GM18505 (cell line): ENCODE data around the gene ACAA2.

Source experiments
- ATAC-seq: cut with Tn5 transposase; IDR thresholded peaks from one replicate; pipeline ENCODE4 v1.9.1; 2021; ENCODE audit not compliant: unreplicated experiment
- POLR2A ChIP-seq: IDR thresholded peaks from 4 replicates; pipeline ENCODE4 v1.6.1; 2011; ENCODE audit warnings: borderline replicate concordance; ENCODE audit not compliant: insufficient read depth, insufficient read length; ENCODE audit errors: extremely low read depth

The ACAA2 gene, protein sequence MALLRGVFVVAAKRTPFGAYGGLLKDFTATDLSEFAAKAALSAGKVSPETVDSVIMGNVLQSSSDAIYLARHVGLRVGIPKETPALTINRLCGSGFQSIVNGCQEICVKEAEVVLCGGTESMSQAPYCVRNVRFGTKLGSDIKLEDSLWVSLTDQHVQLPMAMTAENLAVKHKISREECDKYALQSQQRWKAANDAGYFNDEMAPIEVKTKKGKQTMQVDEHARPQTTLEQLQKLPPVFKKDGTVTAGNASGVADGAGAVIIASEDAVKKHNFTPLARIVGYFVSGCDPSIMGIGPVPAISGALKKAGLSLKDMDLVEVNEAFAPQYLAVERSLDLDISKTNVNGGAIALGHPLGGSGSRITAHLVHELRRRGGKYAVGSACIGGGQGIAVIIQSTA

DNA sequence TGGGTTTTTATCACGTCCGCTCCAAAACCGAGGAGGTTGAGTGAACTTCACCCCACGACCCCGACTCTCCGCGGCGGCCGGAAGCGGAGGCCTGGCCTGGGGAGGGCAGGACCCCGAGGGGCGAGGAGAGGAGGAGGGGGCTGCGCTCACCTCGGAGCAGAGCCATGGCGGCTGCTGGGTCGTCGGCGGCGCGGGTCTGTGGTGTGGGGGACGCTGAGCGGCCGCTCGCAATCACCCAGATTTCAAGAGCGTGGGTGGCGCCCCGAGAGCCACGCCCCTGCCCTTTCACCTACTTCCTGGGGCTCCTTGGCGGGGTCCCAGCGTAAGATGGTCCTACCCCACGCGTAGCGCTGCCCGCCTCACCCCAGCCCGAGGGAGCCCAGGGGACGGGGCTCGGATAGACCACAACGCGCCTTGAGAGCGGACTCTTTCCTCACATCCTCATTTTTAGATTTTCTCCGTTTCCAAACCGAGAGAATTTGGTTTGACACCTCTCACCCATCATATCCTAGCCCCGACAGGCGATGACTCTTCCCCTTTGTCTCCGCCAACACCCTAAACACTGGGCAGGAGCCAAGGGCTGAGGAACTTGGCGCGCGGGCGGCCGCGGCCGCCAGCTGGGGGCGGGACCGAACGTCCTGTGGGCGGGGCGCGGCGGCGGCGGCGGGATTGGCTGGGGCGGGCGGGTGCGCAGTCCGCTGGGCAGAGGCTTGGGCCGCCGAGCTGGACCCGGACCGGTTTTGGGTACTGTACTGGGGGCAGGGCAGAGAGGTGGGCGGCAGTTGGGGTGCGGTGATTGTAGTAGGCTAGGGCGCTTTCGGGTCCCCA, at the start of gene ACAA2:
Gene ACAA2, minus strand, starts transcription at position 215 of the 828 bp plus-strand sequence. Its CDS starts 49 bp downstream, at position 166.
- peak; percentile 83 for ATAC-seq
- peak; percentile 65 for TF ChIP-seq POLR2A

GRCh38 chr18:49862656-49863385, 49.5 kb upstream of the ACAA2 start:
- no peak for ATAC-seq
- no peak for TF ChIP-seq POLR2A

- TF ChIP-seq POLR2A = no peak
- ATAC-seq = no peak
Observed at GRCh38 chr18:49861659-49862058, 48.3 kb upstream of the ACAA2 start.

DNA sequence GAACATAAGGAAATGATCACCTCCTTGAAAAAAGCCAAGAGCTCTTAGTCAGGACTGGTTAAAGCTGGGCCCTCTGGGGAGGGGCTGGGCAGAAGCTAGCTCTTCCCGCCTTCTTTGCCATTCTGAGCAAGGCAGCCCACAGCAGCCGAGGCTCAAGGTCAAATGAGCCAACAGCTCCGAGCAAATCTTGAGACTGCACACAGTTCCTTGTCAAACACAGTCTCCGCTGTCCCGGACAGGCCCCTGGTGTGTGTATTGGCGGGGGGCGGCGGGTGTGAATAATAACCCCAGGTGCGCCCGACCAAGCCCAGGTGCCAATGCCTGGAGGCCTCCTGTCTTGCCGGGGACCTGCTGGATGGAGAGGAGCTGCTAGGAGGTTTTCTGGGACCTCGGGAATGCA, 46.4 kb upstream of the ACAA2 start:
- ATAC-seq = no peak
- no peak for TF ChIP-seq POLR2A

DNA sequence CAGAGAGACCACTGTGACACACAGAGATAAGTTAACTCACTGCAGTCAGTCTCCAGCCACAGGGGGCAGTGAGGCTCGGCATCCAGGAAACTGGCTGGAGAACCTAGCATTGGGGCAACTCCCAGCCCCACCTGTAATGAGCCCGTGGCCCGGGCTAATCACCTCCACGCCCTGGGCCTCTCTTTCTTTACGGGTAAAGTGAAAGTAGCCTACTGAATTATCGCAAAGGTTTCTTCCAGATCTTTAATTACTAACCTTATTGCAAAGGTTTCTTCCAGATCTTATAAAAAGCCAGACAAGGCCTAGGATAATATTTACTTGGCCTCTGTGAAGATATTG, 45.7 kb upstream of the ACAA2 start:
- ATAC-seq = no peak
- no peak for TF ChIP-seq POLR2A

DNA sequence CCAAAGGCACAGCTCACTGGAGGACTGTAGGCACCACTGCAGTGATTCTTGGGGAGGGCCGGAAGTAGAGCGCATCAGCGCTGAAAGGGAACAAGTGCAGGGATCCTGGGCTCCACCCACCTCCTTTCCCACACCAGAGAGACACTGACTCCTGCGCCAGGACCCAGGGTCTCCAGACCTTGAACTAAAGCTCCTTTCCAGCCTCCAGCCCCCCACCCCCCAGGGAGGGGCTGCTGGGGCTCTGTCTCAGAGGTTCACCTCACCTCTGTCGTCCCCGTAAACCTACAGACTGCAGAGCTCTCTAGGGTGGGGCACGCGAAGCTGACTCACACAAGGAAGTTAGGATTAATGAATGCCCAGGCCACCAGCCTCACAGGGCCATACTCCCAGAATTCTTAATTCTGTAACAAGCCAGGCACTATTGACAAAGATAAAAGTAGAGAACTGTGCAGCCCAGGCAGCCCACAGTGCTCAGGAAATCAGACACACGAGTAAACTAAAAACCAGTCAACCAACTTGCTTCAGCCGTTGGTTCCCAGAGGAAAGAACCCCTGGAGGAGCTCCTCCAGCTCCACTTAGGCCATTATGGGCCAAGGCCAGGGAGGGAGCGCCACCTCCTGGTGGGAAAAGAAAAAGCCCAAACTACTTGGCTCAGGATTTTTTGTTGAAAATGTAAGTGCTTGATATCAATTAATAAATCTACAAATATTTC, 45.1 kb upstream of the ACAA2 start:
- TF ChIP-seq POLR2A = no peak
- ATAC-seq = no peak

GRCh38 chr18:49857708-49858107, 44.4 kb upstream of the ACAA2 start:
- ATAC-seq = no peak

GRCh38 chr18:49856496-49856895, 43.2 kb upstream of the ACAA2 start:
- no peak for TF ChIP-seq POLR2A
- ATAC-seq = no peak

More at GRCh38 chr18:49857708-49858107, 44.4 kb upstream of the ACAA2 start:
- TF ChIP-seq POLR2A = no peak

DNA sequence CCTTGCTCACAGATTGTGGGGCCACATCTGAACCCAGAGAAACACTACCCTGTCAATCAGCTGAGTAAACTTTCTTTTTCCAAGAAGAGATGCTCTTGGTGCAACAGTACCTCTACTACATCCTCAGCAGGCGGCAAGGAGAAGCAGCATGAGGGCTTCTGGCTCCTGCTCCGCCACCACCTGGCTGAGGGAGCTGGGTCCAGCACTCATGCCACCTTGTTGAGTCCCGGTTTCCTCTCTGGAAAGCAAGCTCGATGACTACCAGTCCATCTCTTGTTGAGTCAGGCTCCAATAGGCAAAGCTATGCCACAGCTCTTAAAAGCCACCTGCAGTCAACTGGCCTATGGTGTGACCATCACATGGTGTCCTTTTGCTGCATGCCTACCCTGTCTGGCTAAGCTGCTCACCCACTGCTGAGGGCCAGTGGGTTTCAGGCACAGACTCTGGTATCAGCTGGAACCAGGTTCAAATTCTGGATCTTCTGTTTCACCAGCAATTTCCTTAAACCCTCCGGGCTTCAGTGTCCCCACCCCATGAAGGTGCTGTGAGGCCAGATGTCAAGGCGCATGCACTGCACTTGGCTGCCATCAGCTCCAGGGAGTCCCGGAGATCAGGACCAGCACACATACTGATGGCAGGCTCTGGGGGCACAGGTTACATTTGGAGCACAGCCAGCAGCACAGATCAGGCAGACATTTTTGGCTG, 42.5 kb upstream of the ACAA2 start:
- no peak for ATAC-seq
- no peak for TF ChIP-seq POLR2A

- no peak for TF ChIP-seq POLR2A
- ATAC-seq = no peak
Observed at GRCh38 chr18:49854681-49855080, 41.3 kb upstream of the ACAA2 start.

GRCh38 chr18:49853436-49853835, 40.1 kb upstream of the ACAA2 start:
- no peak for TF ChIP-seq POLR2A
- ATAC-seq = no peak

DNA sequence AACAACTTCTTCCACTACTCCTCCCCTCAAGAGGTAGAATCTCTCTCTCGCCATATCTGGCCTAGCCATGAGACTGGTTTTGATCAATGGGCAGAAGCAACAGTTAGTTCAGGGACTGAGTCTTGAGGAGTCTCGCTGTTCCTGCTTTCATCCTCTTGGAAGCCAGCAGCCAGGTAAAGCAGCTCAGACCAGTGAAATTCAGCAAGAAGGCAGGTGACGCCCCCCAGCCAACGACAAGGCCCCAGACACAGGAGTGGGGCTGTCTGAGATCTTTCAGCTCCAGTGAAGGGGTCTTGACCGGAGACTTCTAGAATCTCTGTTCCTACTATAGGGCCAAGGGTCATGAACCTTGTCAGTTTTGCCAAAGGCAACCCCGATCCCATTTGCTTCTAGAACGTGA, 39.7 kb upstream of the ACAA2 start:
- no peak for ATAC-seq

DNA sequence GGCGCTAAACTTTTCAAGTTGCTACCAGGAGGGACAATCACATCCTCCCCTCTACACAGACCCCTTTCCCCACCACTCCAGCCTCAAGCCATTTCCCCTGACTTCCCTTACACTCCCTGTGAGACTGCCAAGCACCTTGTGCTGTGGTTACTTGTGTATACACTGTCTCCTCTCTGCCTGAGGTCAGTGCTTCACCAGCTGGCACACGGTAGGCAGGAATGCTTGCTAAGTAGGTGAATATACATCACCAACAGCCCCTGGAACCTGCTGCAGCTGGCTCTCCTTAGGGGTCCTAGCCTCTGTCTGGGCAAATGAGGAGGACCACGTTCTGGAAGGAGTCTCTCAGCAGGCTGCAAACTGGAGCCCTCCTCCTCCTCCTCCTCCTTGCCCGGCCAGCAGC, 38.3 kb upstream of the ACAA2 start:
- no peak for TF ChIP-seq POLR2A
- ATAC-seq = no peak

More for the DNA sequence above, 39.7 kb upstream of the ACAA2 start:
- no peak for TF ChIP-seq POLR2A

GRCh38 chr18:49850636-49851035, 37.3 kb upstream of the ACAA2 start:
- TF ChIP-seq POLR2A = no peak
- ATAC-seq = no peak
